Endothelial cell of umbilical vein (primary cell): ENCODE data around the gene TEX264. TPM values are rescaled to one million over a fixed set of nuclear protein-coding genes. Genes with fewer than 3 reads are reported as not detected.

Source experiments
- BruUV-seq: library from RNA; stranded (reverse); fragments of 400-500 nt; replicated peaks from 2 replicates; lab custom pipeline; 2021; lab: Mats Ljungman, UMichigan
- CTCF ChIA-PET: fragments of 300-600, 350-600 bp; sonication (Branson Sonifier 250); formaldehyde crosslinking; loops from one replicate; lab custom pipeline; 2021; ENCODE audit warnings: antibody characterized with exemption, inconsistent platforms; lab: Charles Lee
- POLR2A ChIA-PET: fragments of 300-600, 350-600 bp; sonication (Branson Sonifier 250); formaldehyde crosslinking; loops from one replicate; lab custom pipeline; 2021; ENCODE audit warnings: antibody characterized with exemption, inconsistent platforms; lab: Charles Lee
- DNase-seq: peaks from one replicate; pipeline ENCODE4 v3.0.0-alpha.2; 2011; ENCODE audit warnings: low read depth, low spot score
- FAIRE-seq: peaks from 2 replicates; lab custom pipeline; 2011; peaks lifted over from hg19 to GRCh38; lab: Jason Lieb, UNC
- H2AFZ ChIP-seq: 2 replicates; pipeline ENCODE4 v1.6.0; 2012; ENCODE audit warnings: low read depth, low read length, control low read depth, inconsistent platforms
- H3K27ac ChIP-seq: 2 replicates; pipeline ENCODE4 v1.5.1; 2011; ENCODE audit warnings: low read depth, mild to moderate bottlenecking, control low read depth, low read length, moderate library complexity; ENCODE audit not compliant: insufficient read depth
- H3K27me3 ChIP-seq, 2 experiments: 2 replicates each; pipeline versions ENCODE4 v1.6.0 to v1.6.1; 2011; ENCODE audit warnings: low read length in 2 of 2, mixed read lengths in 1 of 2; ENCODE audit not compliant: control insufficient read depth in 2 of 2, insufficient read depth in 2 of 2
- H3K36me3 ChIP-seq, 2 experiments: 2 replicates in 1 of 2; 3 replicates in 1 of 2; pipeline ENCODE4 v1.5.1; 2011; ENCODE audit warnings: low read length in 2 of 2, mild to moderate bottlenecking in 1 of 2, moderate library complexity in 1 of 2; ENCODE audit not compliant: control insufficient read depth in 2 of 2, insufficient read depth in 2 of 2; ENCODE audit errors: extremely low read depth in 1 of 2
- H3K4me1 ChIP-seq: 3 replicates; pipeline ENCODE4 v1.5.1; 2011; ENCODE audit warnings: mild to moderate bottlenecking, low read length; ENCODE audit not compliant: control insufficient read depth, insufficient read depth; ENCODE audit errors: extremely low read depth
- H3K4me2 ChIP-seq: 2 replicates; pipeline ENCODE4 v1.6.1; 2011; ENCODE audit warnings: low read length, control low read depth, mixed read lengths; ENCODE audit not compliant: insufficient read depth
- H3K4me3 ChIP-seq, 3 experiments: fragments of 200-600 bp in 1 of 3; sonication (generic), shearing (Covaris generic) in 1 of 3; replicated peaks in 1 of 3; 2 replicates each; pipeline ENCODE4 v1.5.1; 2011 to 2016; ENCODE audit warnings: control low read depth in 3 of 3, low read length in 3 of 3, mild to moderate bottlenecking in 2 of 3, inconsistent platforms in 1 of 3, low read depth in 1 of 3, moderate library complexity in 1 of 3; ENCODE audit not compliant: insufficient read depth in 1 of 3
- H3K79me2 ChIP-seq: 2 replicates; pipeline ENCODE4 v1.6.0; 2012; ENCODE audit warnings: low read length, inconsistent platforms; ENCODE audit not compliant: control insufficient read depth, insufficient read depth
- H3K9ac ChIP-seq: replicated peaks from 2 replicates; pipeline ENCODE3; 2011; ENCODE audit warnings: low read length, control low read depth; ENCODE audit not compliant: insufficient read depth; ENCODE audit errors: extremely low read depth
- H3K9me1 ChIP-seq: replicated peaks from 3 replicates; pipeline ENCODE4 v1.6.0; 2011; ENCODE audit warnings: mild to moderate bottlenecking, low read length; ENCODE audit not compliant: control insufficient read depth, insufficient read depth; ENCODE audit errors: extremely low read depth
- H3K9me3 ChIP-seq: replicated peaks from 2 replicates; pipeline ENCODE4 v1.5.1; 2012; ENCODE audit warnings: low read length, inconsistent platforms; ENCODE audit not compliant: control insufficient read depth, insufficient read depth
- H4K20me1 ChIP-seq: replicated peaks from 2 replicates; pipeline ENCODE3; 2011; ENCODE audit warnings: mild to moderate bottlenecking, low read length; ENCODE audit not compliant: control insufficient read depth, insufficient read depth; ENCODE audit errors: extremely low read depth
- CTCF ChIP-seq, 2 donors: IDR thresholded peaks; 1 replicate in 1 of 2; 2 replicates in 1 of 2; pipeline ENCODE4 v1.5.1; 2011; ENCODE audit warnings: low read length in 2 of 2, mild to moderate bottlenecking in 2 of 2, moderate library complexity in 2 of 2, control low read depth in 1 of 2, inconsistent platforms in 1 of 2, low read depth in 1 of 2; ENCODE audit not compliant: insufficient read depth in 1 of 2; ENCODE audit errors: extremely low read depth in 1 of 2
- EZH2 ChIP-seq: IDR thresholded peaks from 2 replicates; pipeline ENCODE4 v1.6.1; 2012; ENCODE audit warnings: borderline replicate concordance, low read depth, mild to moderate bottlenecking, moderate library complexity, low read length, inconsistent platforms; ENCODE audit not compliant: severe bottlenecking
- FOS ChIP-seq: IDR thresholded peaks from 2 replicates; pipeline ENCODE4 v1.6.1; 2011; ENCODE audit warnings: mild to moderate bottlenecking, low read length, moderate library complexity, borderline replicate concordance; ENCODE audit not compliant: insufficient read depth
- JUN ChIP-seq: IDR thresholded peaks from 2 replicates; pipeline ENCODE4 v1.6.1; 2011; ENCODE audit warnings: borderline replicate concordance, low read depth; ENCODE audit not compliant: insufficient read length, insufficient read depth
- POLR2A ChIP-seq: IDR thresholded peaks from 2 replicates; pipeline ENCODE4 v1.6.1; 2012; ENCODE audit warnings: low read depth, mild to moderate bottlenecking, control low read depth, low read length
- dilution Hi-C: fragments of 300-500 bp; cut with MboI; formaldehyde crosslinking; loops from one replicate; pipeline ENCODE4 v1.15.0; 2019; ENCODE audit warnings: low sequenced_read_pairs; ENCODE audit not compliant: extremely low pct_ligation_motif_present
- intact Hi-C: fragments of 100-400 bp; cut with micrococcal nuclease; formaldehyde crosslinking; loops from one replicate; pipeline ENCODE4 v1.10.0; 2022
- polyA plus RNA-seq, 4 experiments: library from polyadenylated mRNA; depleted of rRNA in 3 of 4; stranded (reverse) in 3 of 4; unstranded in 1 of 4; fragments of >200 nt; gene quantifications; 2 replicates each; pipeline versions ENCODE4 v1.2.1 to v1.2.3, GENCODE V29; 2011 to 2012; ENCODE audit warnings: missing spikeins in 1 of 4
- total RNA-seq: library from RNA; stranded (reverse); gene quantifications from 2 replicates; pipeline ENCODE4 v1.2.3, GENCODE V29; 2021

The TEX264 gene
- total and polyA plus RNA-seq, 2 donors (not counting 3 experiments of a cell fraction or from before 2014, with no cell fraction given), result 29.0 to 89.7 TPM

- DNase-seq (peak; percentile 20), FAIRE-seq (no peak)
- Histone ChIP-seq H3K79me2 (no peaks in the 10 kb centered on the region), H3K4me2 (no peak overlapping the region), H3K9me3 (no peaks in the 10 kb centered on the region), H3K4me3 (no peak overlapping the region), H3K27me3 (no peaks in the 10 kb centered on the region), H2AFZ (no peak overlapping the region), H4K20me1 (no peaks in the 10 kb centered on the region), H3K9me1 (no peaks in the 10 kb centered on the region), H3K9ac (no peak overlapping the region), H3K4me1 (peaks cover 19% of the 10 kb centered on the region), H3K36me3 (peaks cover 2 to 7% of the 10 kb centered on the region in 2 experiments), H3K27ac (no peak overlapping the region)
- dilution Hi-C loops (no loop called here), intact Hi-C loops (no loop called here)
- CTCF ChIA-PET, result interaction anchor here (1.9 to 2.1 kb wide), 2 partner anchors 183 kb away, joined by 8 to 19 read pairs; no protein-coding TSS in a partner anchor
- POLR2A ChIA-PET, result no interaction called here
- TF ChIP-seq CTCF (IDR thresholded peaks at IDR 0.05; ENCODE audit: extremely low read depth in 1 of 2, insufficient read depth in 1 of 2, low read depth in 1 of 2, low read length in 2 of 2) (peak in 1 of 2 donors; percentile 6), FOS (no peak), POLR2A (no peak), EZH2 (no peak), JUN (no peak)
- no TSS peak for BruUV-seq
These were observed 14.1 kb downstream of the TEX264 start for GRCh38 chr3:51684971-51685751.
